GM12878 (cell line): ENCODE measurements around the gene OSBPL7. TPM values are rescaled to one million over a fixed set of nuclear protein-coding genes. Genes with fewer than 3 reads are reported as not detected.

Experiments used
- ATAC-seq: fragments of 200-7000 bp; cut with Tn5 transposase; 3 replicates; pipeline ENCODE4 v1.9.1; 2020; ENCODE audit warnings: mild to moderate bottlenecking, moderate library complexity
- BruUV-seq: library from RNA; stranded (reverse); fragments of 400-500 nt; replicated peaks from 2 replicates; lab custom pipeline; 2021; lab: Mats Ljungman, UMichigan
- CTCF ChIA-PET: fragments of 300-600 bp; sonication (Branson Sonifier 250); formaldehyde crosslinking; extraction: SDS; loops from one replicate; lab custom pipeline; 2021; ENCODE audit warnings: inconsistent platforms; lab: Yijun Ruan, JAX
- POLR2A ChIA-PET: fragments of 350-600 bp; formaldehyde crosslinking; extraction: SDS; loops from one replicate; lab custom pipeline; 2021; ENCODE audit warnings: inconsistent platforms; lab: Charles Lee
- RAD21 ChIA-PET: fragments of 300-600 bp; sonication (Branson Sonifier 250); formaldehyde crosslinking; loops from one replicate; lab custom pipeline; 2023; ENCODE audit warnings: antibody characterized with exemption; ENCODE audit not compliant: unreplicated experiment; lab: Charles Lee
- SMC1A ChIA-PET: fragments of 300-600 bp; sonication (Branson Sonifier 250); formaldehyde crosslinking; loops from one replicate; lab custom pipeline; 2023; ENCODE audit not compliant: unreplicated experiment, uncharacterized antibody; lab: Charles Lee
- DNase-seq: peaks from one replicate; pipeline ENCODE4 v3.0.0-alpha.2; 2011; ENCODE audit warnings: low read depth, low spot score
- FAIRE-seq: peaks from 3 replicates; lab custom pipeline; 2011; peaks lifted over from hg19 to GRCh38; lab: Jason Lieb, UNC
- H2AFZ ChIP-seq: 2 replicates; pipeline ENCODE4 v1.6.0; 2011; ENCODE audit warnings: low read depth, low read length, control low read depth; ENCODE audit not compliant: control insufficient read depth
- H3K27ac ChIP-seq: 2 replicates; pipeline ENCODE4 v1.5.1; 2011; ENCODE audit warnings: control low read depth; ENCODE audit not compliant: control insufficient read depth, insufficient read depth
- H3K27me3 ChIP-seq, 2 experiments: replicated peaks in 1 of 2; 2 replicates each; pipeline versions ENCODE4 v1.6.0 to v1.6.1; 2011; ENCODE audit warnings: low read length in 1 of 2; ENCODE audit not compliant: control insufficient read depth in 2 of 2, insufficient read depth in 2 of 2
- H3K36me3 ChIP-seq, 2 experiments: 2 replicates each; pipeline ENCODE4 v1.5.1; 2011; ENCODE audit warnings: low read length in 1 of 2; ENCODE audit not compliant: control insufficient read depth in 2 of 2, insufficient read depth in 2 of 2
- H3K4me1 ChIP-seq: 2 replicates; pipeline ENCODE4 v1.6.1; 2011; ENCODE audit warnings: mild to moderate bottlenecking, low read length, moderate library complexity, mixed read lengths; ENCODE audit not compliant: control insufficient read depth, insufficient read depth
- H3K4me2 ChIP-seq: 2 replicates; pipeline ENCODE4 v1.6.0; 2011; ENCODE audit warnings: control low read depth; ENCODE audit not compliant: control insufficient read depth, insufficient read depth
- H3K4me3 ChIP-seq: fragments of 200-600 bp; sonication (generic); 2 replicates; pipeline ENCODE4 v1.5.1; 2016
- H3K79me2 ChIP-seq: 2 replicates; pipeline ENCODE4 v1.6.0; 2011; ENCODE audit warnings: low read length; ENCODE audit not compliant: control insufficient read depth, insufficient read depth
- H3K9ac ChIP-seq: 2 replicates; pipeline ENCODE4 v1.8.0; 2011; ENCODE audit warnings: low read length, control low read depth, mixed read lengths; ENCODE audit not compliant: control insufficient read depth, insufficient read depth
- H3K9me3 ChIP-seq: replicated peaks from 3 replicates; pipeline ENCODE4 v1.5.1; 2011; ENCODE audit warnings: mild to moderate bottlenecking, low read length; ENCODE audit not compliant: control insufficient read depth, insufficient read depth
- H4K20me1 ChIP-seq: 2 replicates; pipeline ENCODE4 v1.6.0; 2011; ENCODE audit not compliant: control insufficient read depth, insufficient read depth
- BCL11A ChIP-seq: IDR thresholded peaks from 2 replicates; pipeline ENCODE4 v1.6.1; 2011; ENCODE audit warnings: low read depth, low read length
- GATAD2B ChIP-seq: fragments of 450-650 bp; conservative IDR thresholded peaks from 2 replicates; pipeline ENCODE4 v1.6.1; 2017; ENCODE audit warnings: low read depth, mild to moderate bottlenecking, moderate library complexity
- HDAC6 ChIP-seq: fragments of 200-600 bp; sonication (generic); IDR thresholded peaks from one replicate; pipeline ENCODE4 v1.8.0; 2017; ENCODE audit warnings: antibody characterized with exemption; ENCODE audit not compliant: unreplicated experiment
- JUNB ChIP-seq: IDR thresholded peaks from 2 replicates; pipeline ENCODE4 v1.6.1; 2016; ENCODE audit warnings: antibody characterized with exemption, mild to moderate bottlenecking
- KLF5 ChIP-seq: fragments of 450-650 bp; IDR thresholded peaks from 2 replicates; pipeline ENCODE4 v1.6.1; 2014; ENCODE audit warnings: mild to moderate bottlenecking; ENCODE audit not compliant: partially characterized antibody
- MTA2 ChIP-seq: fragments of 450-650 bp; IDR thresholded peaks from 2 replicates; pipeline ENCODE4 v1.6.1; 2016; ENCODE audit warnings: low read depth, mild to moderate bottlenecking, moderate library complexity
- NFIC ChIP-seq: IDR thresholded peaks from 2 replicates; pipeline ENCODE4 v1.6.1; 2012; ENCODE audit warnings: low read depth, mild to moderate bottlenecking, inconsistent platforms, low read length, moderate library complexity
- POLR2AphosphoS2 ChIP-seq: IDR thresholded peaks from 2 replicates; pipeline ENCODE4 v1.6.1; 2011; ENCODE audit warnings: low read depth, mild to moderate bottlenecking, low read length, improper control_type of control experiment, moderate library complexity
- RAD21 ChIP-seq: IDR thresholded peaks from 2 replicates; pipeline ENCODE4 v1.6.1; 2011; ENCODE audit warnings: mild to moderate bottlenecking, low read depth, low read length, moderate library complexity; ENCODE audit not compliant: insufficient read depth
- RELA ChIP-seq: fragments of 450-650 bp; IDR thresholded peaks from 2 replicates; pipeline ENCODE4 v1.8.0; 2014; ENCODE audit warnings: borderline replicate concordance; ENCODE audit not compliant: partially characterized antibody
- SMC3 ChIP-seq: IDR thresholded peaks from 2 replicates; pipeline ENCODE4 v1.6.1; 2011; ENCODE audit warnings: low read length, improper control_type of control experiment, borderline replicate concordance
- SREBF2 ChIP-seq: IDR thresholded peaks from 2 replicates; pipeline ENCODE4 v1.6.1; 2012; ENCODE audit warnings: mild to moderate bottlenecking, low read length
- SUZ12 ChIP-seq: fragments of 200-600 bp; sonication (generic); IDR thresholded peaks from one replicate; pipeline ENCODE4 v1.6.1; 2018; ENCODE audit warnings: antibody characterized with exemption, mild to moderate bottlenecking; ENCODE audit not compliant: unreplicated experiment
- ZNF24 ChIP-seq: fragments of 450-650 bp; IDR thresholded peaks from 2 replicates; pipeline ENCODE4 v1.6.1; 2017; ENCODE audit warnings: antibody characterized with exemption, mild to moderate bottlenecking
- ZNF384 ChIP-seq: IDR thresholded peaks from 2 replicates; pipeline ENCODE4 v1.6.1; 2012; ENCODE audit warnings: low read depth, mild to moderate bottlenecking, low read length, improper control_type of control experiment, borderline replicate concordance
- WGBS: methylation state at CpG from one replicate; pipeline ENCODE4 v1.1.6; 2016; ENCODE audit warnings: low lambda C conversion rate; ENCODE audit not compliant: insufficient replicate concordance, insufficient coverage; ENCODE audit errors: missing lambda C conversion rate; 5-methylcytosine and 5-hydroxymethylcytosine counted together
- in situ Hi-C: fragments of 300-500 bp; cut with MboI; formaldehyde crosslinking; loops from 9 replicates; pipeline ENCODE4 v1.14.3; 2018; ENCODE audit warnings: mixed read lengths
- intact Hi-C: fragments of 100-400 bp; cut with micrococcal nuclease; formaldehyde crosslinking; loops from one replicate; pipeline ENCODE4 v1.14.2; 2022; ENCODE audit not compliant: unreplicated experiment
- polyA plus RNA-seq, 11 experiments: library from polyadenylated mRNA; depleted of rRNA in 4 of 11; unstranded in 6 of 11; stranded (reverse) in 5 of 11; fragments of >200 nt; fragmentation: Nextera tagmentation in 4 of 11; fragmentation: Illumina TruSeq in 1 of 11; extraction: Ambion mirVana in 4 of 11; extraction: Trizol in 1 of 11; gene quantifications; 1 replicate in 1 of 11; 2 replicates in 10 of 11; pipeline versions ENCODE4 v1.2.1 to v1.2.3, GENCODE V29; 2011 to 2016; ENCODE audit warnings: inconsistent platforms in 2 of 11, missing spikeins in 2 of 11, low read depth in 1 of 11
- total RNA-seq, 4 experiments: library from RNA; depleted of rRNA in 3 of 4; stranded (reverse); fragments of >200 nt in 3 of 4; fragmentation: Illumina TruSeq in 1 of 4; extraction: Trizol in 1 of 4; gene quantifications; 2 replicates each; pipeline versions ENCODE4 v1.2.1 to v1.2.3, GENCODE V29; 2013 to 2021
- TF ChIP-seq, protein P1 (sequence below), 3 experiments: IDR thresholded peaks in 2 of 3; conservative IDR thresholded peaks in 1 of 3; 2 replicates each; pipeline ENCODE4 v1.5.1; 2011; ENCODE audit warnings: low read depth in 3 of 3, low read length in 3 of 3, mild to moderate bottlenecking in 3 of 3, control low read depth in 2 of 3, moderate library complexity in 2 of 3, inconsistent platforms in 1 of 3, mixed read lengths in 1 of 3; ENCODE audit not compliant: control insufficient read depth in 2 of 3, insufficient read depth in 1 of 3; ENCODE audit errors: extremely low read depth in 1 of 3
- TF ChIP-seq, protein P2 (sequence below): IDR thresholded peaks from 2 replicates; pipeline ENCODE4 v1.6.1; 2011; ENCODE audit warnings: borderline replicate concordance, low read depth, mild to moderate bottlenecking, moderate library complexity, low read length; ENCODE audit not compliant: insufficient read depth, poor library complexity, severe bottlenecking
- TF ChIP-seq, protein P3 (sequence below): fragments of 450-650 bp; IDR thresholded peaks from 2 replicates; pipeline ENCODE4 v1.6.1; 2016; ENCODE audit warnings: mild to moderate bottlenecking

Gene OSBPL7
- total and polyA plus RNA-seq, 10 of the 15 experiments (the other 5 are each of a cell fraction or from before 2014, with no cell fraction given) = 0.50 to 16.1 (median 6.7) TPM

DNA sequence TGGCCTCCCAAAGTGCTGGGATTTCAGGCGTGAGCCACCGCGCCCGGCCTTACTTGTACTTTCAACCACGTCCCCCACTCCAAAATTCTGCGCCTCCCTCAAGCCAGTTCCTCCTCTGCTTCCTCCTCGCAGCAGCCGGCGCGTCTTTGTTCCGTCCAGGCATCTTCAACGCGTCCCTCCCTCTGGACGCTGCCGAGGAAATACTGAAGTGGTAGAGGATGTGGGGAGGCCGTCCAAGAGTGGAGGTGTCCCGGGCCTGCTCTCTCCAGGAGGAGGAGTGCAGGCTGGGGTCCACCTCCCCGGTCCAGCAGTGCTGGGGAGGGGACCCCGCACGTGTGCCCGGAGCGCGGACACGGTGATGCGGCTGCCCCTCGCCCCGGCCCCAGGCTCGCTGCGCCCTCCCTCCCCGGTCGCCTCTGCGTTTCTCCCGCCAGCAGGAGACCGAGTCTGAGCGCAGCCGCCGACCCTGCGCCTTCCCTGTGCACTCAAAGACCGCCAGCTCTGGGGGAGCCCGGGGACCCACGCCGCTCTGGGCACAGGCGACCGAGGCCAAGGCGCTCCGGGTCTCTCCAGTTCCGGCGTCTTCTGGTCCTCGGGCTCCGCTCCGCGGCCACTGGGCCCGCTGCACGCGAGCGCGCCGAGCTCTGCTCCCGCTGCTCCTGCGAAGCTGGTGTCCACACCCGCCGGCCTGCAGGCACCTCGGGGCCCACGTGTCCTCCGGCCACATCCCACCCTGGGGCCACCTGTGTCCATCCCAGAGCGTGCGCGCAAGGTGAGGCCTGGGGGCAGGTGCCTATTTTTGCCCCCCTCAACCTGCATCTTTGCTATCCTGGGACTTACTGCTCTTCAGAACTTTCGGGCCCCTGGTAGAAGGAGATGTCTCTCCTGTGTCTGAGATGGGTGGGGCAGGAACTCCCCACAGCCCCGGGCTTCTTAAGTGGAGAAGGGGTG lies 31.7 kb downstream of the OSBPL7 start:
- POLR2A ChIA-PET = interaction anchor here (0.6 kb wide), 1 partner anchor 37 kb away, joined by 3 read pairs; no protein-coding TSS in a partner anchor
- in situ Hi-C loops = no loop called here
- H2AFZ ChIP-seq = no peak overlapping the region; the same call in 1 of the 2 replicates
- peak; percentile 24 for TF ChIP-seq SUZ12
- TF ChIP-seq HDAC6 = peak; percentile 53
- TF ChIP-seq, protein P1, sequence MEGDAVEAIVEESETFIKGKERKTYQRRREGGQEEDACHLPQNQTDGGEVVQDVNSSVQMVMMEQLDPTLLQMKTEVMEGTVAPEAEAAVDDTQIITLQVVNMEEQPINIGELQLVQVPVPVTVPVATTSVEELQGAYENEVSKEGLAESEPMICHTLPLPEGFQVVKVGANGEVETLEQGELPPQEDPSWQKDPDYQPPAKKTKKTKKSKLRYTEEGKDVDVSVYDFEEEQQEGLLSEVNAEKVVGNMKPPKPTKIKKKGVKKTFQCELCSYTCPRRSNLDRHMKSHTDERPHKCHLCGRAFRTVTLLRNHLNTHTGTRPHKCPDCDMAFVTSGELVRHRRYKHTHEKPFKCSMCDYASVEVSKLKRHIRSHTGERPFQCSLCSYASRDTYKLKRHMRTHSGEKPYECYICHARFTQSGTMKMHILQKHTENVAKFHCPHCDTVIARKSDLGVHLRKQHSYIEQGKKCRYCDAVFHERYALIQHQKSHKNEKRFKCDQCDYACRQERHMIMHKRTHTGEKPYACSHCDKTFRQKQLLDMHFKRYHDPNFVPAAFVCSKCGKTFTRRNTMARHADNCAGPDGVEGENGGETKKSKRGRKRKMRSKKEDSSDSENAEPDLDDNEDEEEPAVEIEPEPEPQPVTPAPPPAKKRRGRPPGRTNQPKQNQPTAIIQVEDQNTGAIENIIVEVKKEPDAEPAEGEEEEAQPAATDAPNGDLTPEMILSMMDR (IDR thresholded peaks at IDR 0.05 in 2 of 3, conservative IDR thresholded peaks at IDR 0.05 in 1 of 3; ENCODE audit: control insufficient read depth in 2 of 3, extremely low read depth in 1 of 3, insufficient read depth in 1 of 3, low read depth in 3 of 3, low read length in 3 of 3) = peak; percentile 37 to 63 (median 61)
- TF ChIP-seq NFIC = no peak
- TF ChIP-seq RELA = no peak
- peak; percentile 36; the same call in 1 of the 2 replicates for TF ChIP-seq SMC3
- no peak for TF ChIP-seq ZNF24
- TF ChIP-seq POLR2AphosphoS2 = no peak
- no peak for TF ChIP-seq KLF5
- TF ChIP-seq SREBF2 = no peak
- TF ChIP-seq, protein P2, sequence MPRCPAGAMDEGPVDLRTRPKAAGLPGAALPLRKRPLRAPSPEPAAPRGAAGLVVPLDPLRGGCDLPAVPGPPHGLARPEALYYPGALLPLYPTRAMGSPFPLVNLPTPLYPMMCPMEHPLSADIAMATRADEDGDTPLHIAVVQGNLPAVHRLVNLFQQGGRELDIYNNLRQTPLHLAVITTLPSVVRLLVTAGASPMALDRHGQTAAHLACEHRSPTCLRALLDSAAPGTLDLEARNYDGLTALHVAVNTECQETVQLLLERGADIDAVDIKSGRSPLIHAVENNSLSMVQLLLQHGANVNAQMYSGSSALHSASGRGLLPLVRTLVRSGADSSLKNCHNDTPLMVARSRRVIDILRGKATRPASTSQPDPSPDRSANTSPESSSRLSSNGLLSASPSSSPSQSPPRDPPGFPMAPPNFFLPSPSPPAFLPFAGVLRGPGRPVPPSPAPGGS = no peak
- no peak for TF ChIP-seq JUNB
- no peak for TF ChIP-seq MTA2
- TF ChIP-seq ZNF384 = no peak
- TF ChIP-seq RAD21 = peak; percentile 50
- TF ChIP-seq, protein P3, sequence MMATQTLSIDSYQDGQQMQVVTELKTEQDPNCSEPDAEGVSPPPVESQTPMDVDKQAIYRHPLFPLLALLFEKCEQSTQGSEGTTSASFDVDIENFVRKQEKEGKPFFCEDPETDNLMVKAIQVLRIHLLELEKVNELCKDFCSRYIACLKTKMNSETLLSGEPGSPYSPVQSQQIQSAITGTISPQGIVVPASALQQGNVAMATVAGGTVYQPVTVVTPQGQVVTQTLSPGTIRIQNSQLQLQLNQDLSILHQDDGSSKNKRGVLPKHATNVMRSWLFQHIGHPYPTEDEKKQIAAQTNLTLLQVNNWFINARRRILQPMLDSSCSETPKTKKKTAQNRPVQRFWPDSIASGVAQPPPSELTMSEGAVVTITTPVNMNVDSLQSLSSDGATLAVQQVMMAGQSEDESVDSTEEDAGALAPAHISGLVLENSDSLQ = no peak
- TF ChIP-seq BCL11A = no peak
- TF ChIP-seq GATAD2B = no peak

More for the DNA sequence above, 31.7 kb downstream of the OSBPL7 start:
- no peak overlapping the region for H3K4me3 ChIP-seq
- no TSS peak for BruUV-seq
- no peak overlapping the region for H3K4me2 ChIP-seq
- DNase-seq = no peak
- H3K36me3 ChIP-seq = no peaks in the 10 kb centered on the region
- RAD21 ChIA-PET = interaction anchor here (0.7 to 1.7 kb wide), 3 partner anchors 90 to 126 kb away, joined by 4 to 11 read pairs (median 10); no protein-coding TSS in a partner anchor
- H3K79me2 ChIP-seq = no peaks in the 10 kb centered on the region
- H3K4me1 ChIP-seq = no peaks in the 10 kb centered on the region
- peak; percentile 96 for ATAC-seq
- no peak for FAIRE-seq
- 7% methylated on average over 54 of the region's 70 CpGs for WGBS
- CTCF ChIA-PET = interaction anchor here (0.6 to 1.1 kb wide), 9 partner anchors 72 to 395 kb away, joined by 3 to 12 read pairs (median 4); partner anchors contain the start of gene PNPO
- intact Hi-C loops = no loop called here
- no peaks in the 10 kb centered on the region for H4K20me1 ChIP-seq
- SMC1A ChIA-PET = interaction anchor here (0.6 to 1.1 kb wide), 2 partner anchors 89 to 90 kb away, joined by 3 to 4 read pairs; no protein-coding TSS in a partner anchor
- peaks cover 4 to 7% of the 10 kb centered on the region in 2 experiments for H3K27me3 ChIP-seq
- no peaks in the 10 kb centered on the region for H3K9me3 ChIP-seq
- no peak overlapping the region for H3K9ac ChIP-seq
- no peak overlapping the region for H3K27ac ChIP-seq
